GM03348 (cell line): ENCODE data around the gene LRRC8E.
A peak's percentile ranks its signal among the peaks of the same experiment; 100 is the strongest.

Experiments used
- DNase-seq: peaks from one replicate; pipeline ENCODE4 v3.0.0; 2012; ENCODE audit warnings: low spot score

LRRC8E gene

GRCh38 chr19:7932276-7932929 lies 44.1 kb downstream of the LRRC8E start:
- no peak for DNase-seq

- DNase-seq, result no peak
Measured at GRCh38 chr19:7932930-7933300, 44.6 kb downstream of the LRRC8E start.

- no peak for DNase-seq
Measured at GRCh38 chr19:7933411-7933810, 45.1 kb downstream of the LRRC8E start.

- no peak for DNase-seq
Measured at GRCh38 chr19:7933828-7934725, 45.8 kb downstream of the LRRC8E start.

GRCh38 chr19:7934766-7935165 lies 46.5 kb downstream of the LRRC8E start:
- DNase-seq, result no peak

GRCh38 chr19:7940841-7941240 lies 52.5 kb downstream of the LRRC8E start:
- no peak for DNase-seq

- no peak for DNase-seq
Measured at GRCh38 chr19:7941895-7942596, 53.7 kb downstream of the LRRC8E start.

- no peak for DNase-seq
Measured at GRCh38 chr19:7942981-7943443, 54.7 kb downstream of the LRRC8E start.

GRCh38 chr19:7943444-7944176 lies 55.3 kb downstream of the LRRC8E start, which contains the start of gene TIMM44:
TSS of gene TIMM44 (minus strand) at chr19:7943666. CDS start at chr19:7943651, 15 bp downstream.
- peak; percentile 99 for DNase-seq

GRCh38 chr19:7944177-7944761 lies 56.0 kb downstream of the LRRC8E start:
- DNase-seq, result peak; percentile 87

- no peak for DNase-seq
Measured at GRCh38 chr19:7947939-7948338, 59.6 kb downstream of the LRRC8E start.
